Sciatic nerve (tissue), 2 donors: ENCODE data around the gene BPI. TPM values are rescaled to one million over a fixed set of nuclear protein-coding genes. Genes with fewer than 3 reads are reported as not detected.

Experiments
- ATAC-seq: fragments of 200-7000 bp; cut with Tn5 transposase; one replicate; pipeline ENCODE4 v1.9.1; 2020; ENCODE audit warnings: mild to moderate bottlenecking, moderate library complexity
- DNase-seq: peaks from one replicate; pipeline ENCODE4 v3.0.0-alpha.2; 2020; ENCODE audit warnings: low spot score
- intact Hi-C: fragments of 100-400 bp; cut with DNase I; formaldehyde crosslinking; loops from one replicate; pipeline ENCODE4 v1.14.2; 2022
- total RNA-seq: library from RNA; stranded (reverse); fragmentation: NEBNext Ultra II Directional; extraction: Animal tissue kit (Norgen Biotek cat#: 25700); gene quantifications from one replicate; pipeline ENCODE4 v1.2.1, GENCODE V29; 2021
- donor health status: DM: no; HTN: no; CAD: no.
- donor health status: DM: no; HTN: no; CAD: no.

The BPI gene
- total RNA-seq, 1 donor from 2014 or later = 2.3 TPM

DNA sequence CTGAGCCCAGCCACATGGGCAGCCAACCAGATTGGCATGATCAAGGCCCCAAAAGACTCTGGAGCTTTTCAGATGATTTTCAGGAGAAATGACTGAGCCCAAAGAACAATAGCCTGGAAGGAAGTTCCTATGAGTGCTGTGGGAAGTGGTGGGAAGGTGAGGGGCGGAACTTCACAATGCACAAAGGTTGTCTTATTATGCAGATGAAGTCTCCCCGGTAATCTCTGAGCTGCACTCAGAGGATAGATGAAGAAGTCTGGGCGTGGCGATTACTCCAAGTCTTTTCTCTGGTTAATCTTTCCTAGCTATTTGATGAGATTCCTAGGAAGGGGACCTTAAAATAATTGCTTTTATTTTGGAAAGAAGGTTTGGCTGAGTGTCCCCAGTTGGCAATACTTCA is 79.2 kb downstream of the BPI start:
- ATAC-seq = no peak
- intact Hi-C loops = no loop called here
- DNase-seq = no peak

DNA sequence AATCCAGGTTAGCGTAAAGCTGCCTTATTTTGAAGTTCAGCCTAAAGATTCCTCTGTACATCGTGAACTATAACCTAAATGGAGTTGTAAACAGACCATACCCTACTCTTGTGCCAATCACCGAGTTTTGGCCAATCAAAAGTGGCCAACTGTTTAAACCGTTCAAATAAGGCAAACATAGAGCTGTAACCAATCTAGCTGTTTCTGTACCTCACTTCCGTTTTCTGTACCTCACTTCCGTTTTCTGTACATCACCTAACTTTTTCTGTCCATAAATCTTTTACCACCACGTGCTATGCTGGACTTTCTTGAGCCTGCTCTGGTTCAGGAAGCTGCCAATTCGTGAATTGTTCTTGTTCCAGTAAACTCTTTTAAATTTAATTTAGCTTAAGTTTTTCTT is 82.0 kb downstream of the BPI start:
- intact Hi-C loops = no loop called here
- DNase-seq (no peak), ATAC-seq (no peak)

GRCh38 chr20:38386851-38387250 is 82.9 kb downstream of the BPI start:
- DNase-seq (no peak), ATAC-seq (no peak)
- intact Hi-C loops = no loop called here

Other genes with a start within 250 kb of the BPI start
- gene TGM2, start 138.9 kb upstream of the BPI start, total RNA-seq = 70.3 TPM
- 56.0 TPM for gene KIAA1755, start 43.4 kb upstream of the BPI start, total RNA-seq
- 0.40 TPM for gene LBP, start 42.3 kb downstream of the BPI start, total RNA-seq
- gene SNHG17, start 131.2 kb downstream of the BPI start, total RNA-seq = 30.8 TPM
- 40.9 TPM for gene RALGAPB, start 168.7 kb downstream of the BPI start, total RNA-seq